Calu3 (cell line): ENCODE results near the gene SNX13. TPM values are rescaled to one million over a fixed set of nuclear protein-coding genes. Genes with fewer than 3 reads are reported as not detected.

Experiments
- BruUV-seq: library from RNA; stranded (reverse); fragments of 400-500 nt; replicated peaks from 2 replicates; lab custom pipeline; 2021; lab: Mats Ljungman, UMichigan
- CTCF ChIA-PET: fragments of 300-600 bp; sonication (Branson Sonifier 250); formaldehyde crosslinking; loops from one replicate; lab custom pipeline; 2022; ENCODE audit warnings: antibody characterized with exemption; lab: Charles Lee
- DNase-seq: peaks from one replicate; pipeline ENCODE4 v3.0.0; 2022
- H3K27ac Mint-ChIP-seq: one replicate; pipeline ENCODE4 v1.8.0; 2022; ENCODE audit warnings: mixed read lengths; ENCODE audit not compliant: unreplicated experiment
- H3K27me3 Mint-ChIP-seq: one replicate; pipeline ENCODE4 v1.8.0; 2022; ENCODE audit warnings: mixed read lengths; ENCODE audit not compliant: unreplicated experiment
- H3K36me3 Mint-ChIP-seq: one replicate; pipeline ENCODE4 v1.8.0; 2022; ENCODE audit warnings: mild to moderate bottlenecking, moderate library complexity, mixed read lengths; ENCODE audit not compliant: insufficient read depth, unreplicated experiment
- H3K4me1 Mint-ChIP-seq: one replicate; pipeline ENCODE4 v1.8.0; 2022; ENCODE audit warnings: mild to moderate bottlenecking, low read depth, mixed read lengths; ENCODE audit not compliant: unreplicated experiment
- H3K4me3 Mint-ChIP-seq: one replicate; pipeline ENCODE4 v1.8.0; 2022; ENCODE audit warnings: mild to moderate bottlenecking, low read depth, moderate library complexity, mixed read lengths; ENCODE audit not compliant: unreplicated experiment
- H3K9me3 Mint-ChIP-seq: one replicate; pipeline ENCODE4 v1.8.0; 2022; ENCODE audit warnings: low read depth, mixed read lengths; ENCODE audit not compliant: unreplicated experiment
- intact Hi-C: fragments of 100-400 bp; cut with micrococcal nuclease; formaldehyde crosslinking; loops from one replicate; pipeline ENCODE4 v1.10.0; 2022; ENCODE audit not compliant: unreplicated experiment
- total RNA-seq: library from RNA; stranded (reverse); gene quantifications from 2 replicates; pipeline ENCODE4 v1.2.3, GENCODE V29; 2022
- TF ChIP-seq, protein P1 (sequence below): fragments of 200-600 bp; IDR thresholded peaks from one replicate; pipeline ENCODE4 v1.8.0; 2022; ENCODE audit warnings: antibody characterized with exemption; ENCODE audit not compliant: unreplicated experiment

SNX13 gene
- total RNA-seq, 1 experiment from 2014 or later, result 71.9 TPM

DNA sequence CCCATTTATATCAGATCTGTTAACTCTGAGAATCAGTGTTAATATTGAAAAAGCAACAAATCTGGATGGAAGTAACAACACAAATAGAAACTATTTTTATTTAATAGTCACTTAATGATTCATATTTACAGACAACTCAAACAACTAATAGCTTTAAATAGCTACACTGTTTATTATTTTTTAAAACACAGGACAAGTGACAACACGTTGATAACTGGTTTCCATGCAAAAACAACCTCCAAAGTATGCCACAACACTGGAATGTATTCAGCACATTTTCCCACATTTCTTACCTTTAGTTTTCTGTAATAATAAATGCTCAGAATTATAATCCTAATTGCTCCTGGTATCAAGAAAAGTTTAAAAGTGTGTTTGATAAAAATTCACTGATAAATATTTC is 4.0 kb downstream of the SNX13 start:
- CTCF ChIA-PET, result interaction anchor here (1.9 to 2.5 kb wide), 2 partner anchors 11 to 166 kb away, joined by 8 read pairs; no protein-coding TSS in a partner anchor
- H3K9me3 Mint-ChIP-seq, result no peaks in the 10 kb centered on the region
- peak overlapping the region; percentile 95 for H3K4me3 Mint-ChIP-seq
- no peaks in the 10 kb centered on the region for H3K27me3 Mint-ChIP-seq
- BruUV-seq, result no TSS peak
- peaks cover 32% of the 10 kb centered on the region for H3K36me3 Mint-ChIP-seq
- H3K27ac Mint-ChIP-seq, result peak overlapping the region; percentile 43
- peaks cover 48% of the 10 kb centered on the region for H3K4me1 Mint-ChIP-seq
- no peak for DNase-seq
- TF ChIP-seq, protein P1, sequence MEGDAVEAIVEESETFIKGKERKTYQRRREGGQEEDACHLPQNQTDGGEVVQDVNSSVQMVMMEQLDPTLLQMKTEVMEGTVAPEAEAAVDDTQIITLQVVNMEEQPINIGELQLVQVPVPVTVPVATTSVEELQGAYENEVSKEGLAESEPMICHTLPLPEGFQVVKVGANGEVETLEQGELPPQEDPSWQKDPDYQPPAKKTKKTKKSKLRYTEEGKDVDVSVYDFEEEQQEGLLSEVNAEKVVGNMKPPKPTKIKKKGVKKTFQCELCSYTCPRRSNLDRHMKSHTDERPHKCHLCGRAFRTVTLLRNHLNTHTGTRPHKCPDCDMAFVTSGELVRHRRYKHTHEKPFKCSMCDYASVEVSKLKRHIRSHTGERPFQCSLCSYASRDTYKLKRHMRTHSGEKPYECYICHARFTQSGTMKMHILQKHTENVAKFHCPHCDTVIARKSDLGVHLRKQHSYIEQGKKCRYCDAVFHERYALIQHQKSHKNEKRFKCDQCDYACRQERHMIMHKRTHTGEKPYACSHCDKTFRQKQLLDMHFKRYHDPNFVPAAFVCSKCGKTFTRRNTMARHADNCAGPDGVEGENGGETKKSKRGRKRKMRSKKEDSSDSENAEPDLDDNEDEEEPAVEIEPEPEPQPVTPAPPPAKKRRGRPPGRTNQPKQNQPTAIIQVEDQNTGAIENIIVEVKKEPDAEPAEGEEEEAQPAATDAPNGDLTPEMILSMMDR, result no peak
- intact Hi-C loops, result loop anchor here (10.0 kb wide), 1 partner anchor 232 kb away; no protein-coding TSS in a partner anchor

DNA sequence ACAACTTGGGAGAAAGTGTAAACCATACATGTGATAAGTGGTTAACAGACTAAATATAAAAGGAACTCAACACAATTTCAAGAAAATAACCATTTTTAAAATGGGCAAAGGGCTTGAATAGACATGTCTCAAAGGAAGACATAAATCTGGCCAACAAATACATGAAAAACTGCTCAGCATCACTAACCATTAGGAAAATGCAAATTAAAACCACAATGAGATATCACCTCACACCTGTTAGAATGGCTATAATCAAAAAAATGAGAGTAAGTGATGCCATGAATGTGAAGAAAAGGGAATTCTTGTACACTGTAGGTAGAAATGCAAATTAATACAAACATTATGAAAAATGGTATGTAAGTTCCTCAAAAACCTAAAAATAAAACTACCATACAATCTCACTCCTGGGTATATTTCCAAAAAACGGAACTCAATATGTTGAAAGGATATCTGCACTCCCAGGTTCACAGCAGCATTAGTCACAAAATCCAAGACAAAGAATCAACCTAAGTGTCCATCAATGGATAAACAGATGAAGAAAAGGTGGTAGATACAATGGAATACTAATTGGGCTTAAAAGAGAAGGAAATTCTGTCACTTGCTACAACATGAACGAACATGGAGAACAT is 5.6 kb downstream of the SNX13 start:
- BruUV-seq, result no TSS peak
- Mint-ChIP-seq H3K36me3 (peaks cover 17% of the 10 kb centered on the region), H3K4me3 (no peak overlapping the region), H3K27me3 (no peaks in the 10 kb centered on the region), H3K27ac (no peak overlapping the region), H3K9me3 (no peaks in the 10 kb centered on the region), H3K4me1 (peaks cover 48% of the 10 kb centered on the region)
- TF ChIP-seq, protein P1, result no peak
- intact Hi-C loops, result loop anchor here (10.0 kb wide), 1 partner anchor 230 kb away; no protein-coding TSS in a partner anchor
- no peak for DNase-seq
- CTCF ChIA-PET, result no interaction called here

DNA sequence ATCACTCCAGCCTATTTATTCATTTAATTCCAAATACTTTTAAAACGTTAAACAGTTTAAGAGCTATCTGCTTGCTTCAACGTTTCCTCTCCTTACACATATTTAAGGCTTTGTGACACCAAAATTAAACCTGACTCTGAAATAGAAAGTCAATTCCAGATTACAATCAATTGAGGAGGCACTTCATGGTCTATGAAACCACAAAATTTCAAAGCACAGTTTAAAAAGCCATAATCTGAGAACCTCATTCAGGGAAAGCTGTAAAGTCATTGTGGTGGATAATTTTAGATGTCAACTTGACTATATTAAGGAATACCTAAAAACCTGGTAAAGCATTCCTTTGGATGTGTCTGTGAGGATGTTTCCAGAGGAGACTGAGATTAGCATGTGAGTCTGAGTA is 6.2 kb downstream of the SNX13 start:
- TF ChIP-seq, protein P1, result no peak
- CTCF ChIA-PET, result no interaction called here
- BruUV-seq, result no TSS peak
- no peak overlapping the region for H3K27ac Mint-ChIP-seq
- H3K4me1 Mint-ChIP-seq, result peaks cover 48% of the 10 kb centered on the region
- DNase-seq, result no peak
- peaks cover 11% of the 10 kb centered on the region for H3K36me3 Mint-ChIP-seq
- no peaks in the 10 kb centered on the region for H3K27me3 Mint-ChIP-seq
- H3K4me3 Mint-ChIP-seq, result no peak overlapping the region
- no peaks in the 10 kb centered on the region for H3K9me3 Mint-ChIP-seq
- intact Hi-C loops, result loop anchor here (10.0 kb wide), 1 partner anchor 229 kb away; no protein-coding TSS in a partner anchor

DNA sequence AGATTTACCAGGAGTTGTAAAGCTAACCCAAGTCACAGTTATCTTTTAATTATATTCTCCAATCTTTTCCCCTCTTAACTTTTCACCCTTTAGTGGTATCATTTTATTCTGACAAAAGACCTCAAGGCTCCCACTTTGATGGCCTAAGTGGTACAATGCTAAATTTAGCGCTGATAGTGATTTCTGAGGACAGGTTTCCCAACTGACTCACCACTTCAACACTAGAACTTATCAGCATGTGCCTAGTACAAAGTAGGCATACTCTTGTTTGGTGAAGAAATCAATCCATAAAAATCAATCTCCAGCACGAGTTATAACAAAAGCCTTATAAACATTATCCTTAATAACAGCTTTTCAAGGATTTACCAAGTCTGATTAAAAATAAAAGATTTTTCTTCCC is 7.5 kb downstream of the SNX13 start:
- CTCF ChIA-PET, result no interaction called here
- no peak overlapping the region for H3K27ac Mint-ChIP-seq

More for the DNA sequence above, 7.5 kb downstream of the SNX13 start:
- DNase-seq, result no peak
- Mint-ChIP-seq H3K4me3 (no peak overlapping the region), H3K27me3 (no peaks in the 10 kb centered on the region), H3K4me1 (peaks cover 44% of the 10 kb centered on the region), H3K36me3 (peaks cover under 1% of the 10 kb centered on the region), H3K9me3 (no peaks in the 10 kb centered on the region)
- BruUV-seq, result no TSS peak
- intact Hi-C loops, result loop anchor here (10.0 kb wide), 1 partner anchor 228 kb away; no protein-coding TSS in a partner anchor
- TF ChIP-seq, protein P1, result no peak
